HCT116 (cell line): ENCODE data around the gene ZWILCH.

Experiments used
- CEBPB ChIP-seq: IDR thresholded peaks from 2 replicates; pipeline ENCODE4 v1.6.1; 2012; ENCODE audit warnings: low read depth
- EZH2 ChIP-seq: fragments of 200-600 bp; sonication (generic); IDR thresholded peaks from 2 replicates; pipeline ENCODE4 v1.6.1; 2017; ENCODE audit warnings: antibody characterized with exemption, mixed run types
- EZH2phosphoT487 ChIP-seq: fragments of 200-600 bp; IDR thresholded peaks from 2 replicates; pipeline ENCODE4 v1.6.1; 2018; ENCODE audit warnings: antibody characterized with exemption, borderline replicate concordance
- FOSL1 ChIP-seq: IDR thresholded peaks from 2 replicates; pipeline ENCODE4 v1.6.1; 2012; ENCODE audit warnings: low read depth
- JUND ChIP-seq: IDR thresholded peaks from 2 replicates; pipeline ENCODE4 v1.6.1; 2012
- MAX ChIP-seq: IDR thresholded peaks from 2 replicates; pipeline ENCODE4 v1.6.1; 2012
- POLR2A ChIP-seq: IDR thresholded peaks from 2 replicates; pipeline ENCODE4 v1.7.0; 2011; ENCODE audit warnings: borderline replicate concordance; ENCODE audit not compliant: insufficient read depth, insufficient read length; ENCODE audit errors: extremely low read depth
- POLR2AphosphoS5 ChIP-seq: IDR thresholded peaks from 2 replicates; pipeline ENCODE4 v1.6.1; 2011; ENCODE audit warnings: mild to moderate bottlenecking, low read depth, low read length, moderate library complexity
- RAD21 ChIP-seq: IDR thresholded peaks from 2 replicates; pipeline ENCODE4 v1.6.1; 2012; ENCODE audit warnings: low read depth, mild to moderate bottlenecking
- REST ChIP-seq: IDR thresholded peaks from 2 replicates; pipeline ENCODE4 v1.6.1; 2012; ENCODE audit warnings: low read depth
- TCF7L2 ChIP-seq: IDR thresholded peaks from 2 replicates; pipeline ENCODE4 v1.7.0; 2011; ENCODE audit warnings: borderline replicate concordance, inconsistent platforms; ENCODE audit not compliant: insufficient read depth, insufficient read length; ENCODE audit errors: extremely low read depth
- TF ChIP-seq, protein P1 (sequence below), 3 experiments: fragments of 200-600 bp in 1 of 3; sonication (generic) in 1 of 3; IDR thresholded peaks in 2 of 3; conservative IDR thresholded peaks in 1 of 3; 2 replicates each; pipeline ENCODE4 v1.5.1; 2012 to 2017; ENCODE audit warnings: low read depth in 2 of 3, low read length in 2 of 3, antibody characterized with exemption in 1 of 3, borderline replicate concordance in 1 of 3, control low read depth in 1 of 3, mild to moderate bottlenecking in 1 of 3, mixed read lengths in 1 of 3, mixed run types in 1 of 3, moderate library complexity in 1 of 3; ENCODE audit not compliant: insufficient read depth in 1 of 3

GRCh38 chr15:66456211-66456610 lies 48.9 kb upstream of the ZWILCH start:
- TF ChIP-seq RAD21 (no peak), REST (no peak), POLR2A (no peak), EZH2 (no peak), EZH2phosphoT487 (no peak), CEBPB (no peak), FOSL1 (no peak), JUND (no peak), MAX (no peak), POLR2AphosphoS5 (no peak), TCF7L2 (no peak)
- TF ChIP-seq, protein P1, sequence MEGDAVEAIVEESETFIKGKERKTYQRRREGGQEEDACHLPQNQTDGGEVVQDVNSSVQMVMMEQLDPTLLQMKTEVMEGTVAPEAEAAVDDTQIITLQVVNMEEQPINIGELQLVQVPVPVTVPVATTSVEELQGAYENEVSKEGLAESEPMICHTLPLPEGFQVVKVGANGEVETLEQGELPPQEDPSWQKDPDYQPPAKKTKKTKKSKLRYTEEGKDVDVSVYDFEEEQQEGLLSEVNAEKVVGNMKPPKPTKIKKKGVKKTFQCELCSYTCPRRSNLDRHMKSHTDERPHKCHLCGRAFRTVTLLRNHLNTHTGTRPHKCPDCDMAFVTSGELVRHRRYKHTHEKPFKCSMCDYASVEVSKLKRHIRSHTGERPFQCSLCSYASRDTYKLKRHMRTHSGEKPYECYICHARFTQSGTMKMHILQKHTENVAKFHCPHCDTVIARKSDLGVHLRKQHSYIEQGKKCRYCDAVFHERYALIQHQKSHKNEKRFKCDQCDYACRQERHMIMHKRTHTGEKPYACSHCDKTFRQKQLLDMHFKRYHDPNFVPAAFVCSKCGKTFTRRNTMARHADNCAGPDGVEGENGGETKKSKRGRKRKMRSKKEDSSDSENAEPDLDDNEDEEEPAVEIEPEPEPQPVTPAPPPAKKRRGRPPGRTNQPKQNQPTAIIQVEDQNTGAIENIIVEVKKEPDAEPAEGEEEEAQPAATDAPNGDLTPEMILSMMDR (IDR thresholded peaks at IDR 0.05 in 2 of 3, conservative IDR thresholded peaks at IDR 0.05 in 1 of 3; ENCODE audit: borderline replicate concordance in 1 of 3, insufficient read depth in 1 of 3, low read depth in 2 of 3, low read length in 2 of 3) = no peak
